Nephron (organoid): ENCODE data around the gene RBMS1.

Experiments used
- H3K27ac Mint-ChIP-seq, 3 experiments: 2 replicates each; pipeline ENCODE4 v1.8.0; 2020; ENCODE audit warnings: mixed read lengths in 3 of 3, mild to moderate bottlenecking in 2 of 3, moderate library complexity in 1 of 3
- H3K27me3 Mint-ChIP-seq: 2 replicates; pipeline ENCODE4 v1.8.0; 2021; ENCODE audit warnings: low read depth, mild to moderate bottlenecking, moderate library complexity, mixed read lengths
- H3K36me3 Mint-ChIP-seq: 2 replicates; pipeline ENCODE4 v1.8.0; 2020; ENCODE audit warnings: low read depth, mixed read lengths
- H3K4me1 Mint-ChIP-seq: 2 replicates; pipeline ENCODE4 v1.8.0; 2020; ENCODE audit warnings: mixed read lengths
- H3K4me3 Mint-ChIP-seq, 3 experiments: 2 replicates each; pipeline ENCODE4 v1.8.0; 2020; ENCODE audit warnings: mild to moderate bottlenecking in 3 of 3, mixed read lengths in 3 of 3, moderate library complexity in 2 of 3
- H3K9me3 Mint-ChIP-seq: 2 replicates; pipeline ENCODE4 v1.8.0; 2020; ENCODE audit warnings: mixed read lengths
- CTCF ChIP-seq, 3 experiments: fragments of 200-600 bp; sonication (generic); IDR thresholded peaks; one replicate each; pipeline ENCODE4 v1.5.0; 2021; ENCODE audit warnings: antibody characterized with exemption in 3 of 3; ENCODE audit not compliant: unreplicated experiment in 3 of 3

Gene RBMS1

DNA sequence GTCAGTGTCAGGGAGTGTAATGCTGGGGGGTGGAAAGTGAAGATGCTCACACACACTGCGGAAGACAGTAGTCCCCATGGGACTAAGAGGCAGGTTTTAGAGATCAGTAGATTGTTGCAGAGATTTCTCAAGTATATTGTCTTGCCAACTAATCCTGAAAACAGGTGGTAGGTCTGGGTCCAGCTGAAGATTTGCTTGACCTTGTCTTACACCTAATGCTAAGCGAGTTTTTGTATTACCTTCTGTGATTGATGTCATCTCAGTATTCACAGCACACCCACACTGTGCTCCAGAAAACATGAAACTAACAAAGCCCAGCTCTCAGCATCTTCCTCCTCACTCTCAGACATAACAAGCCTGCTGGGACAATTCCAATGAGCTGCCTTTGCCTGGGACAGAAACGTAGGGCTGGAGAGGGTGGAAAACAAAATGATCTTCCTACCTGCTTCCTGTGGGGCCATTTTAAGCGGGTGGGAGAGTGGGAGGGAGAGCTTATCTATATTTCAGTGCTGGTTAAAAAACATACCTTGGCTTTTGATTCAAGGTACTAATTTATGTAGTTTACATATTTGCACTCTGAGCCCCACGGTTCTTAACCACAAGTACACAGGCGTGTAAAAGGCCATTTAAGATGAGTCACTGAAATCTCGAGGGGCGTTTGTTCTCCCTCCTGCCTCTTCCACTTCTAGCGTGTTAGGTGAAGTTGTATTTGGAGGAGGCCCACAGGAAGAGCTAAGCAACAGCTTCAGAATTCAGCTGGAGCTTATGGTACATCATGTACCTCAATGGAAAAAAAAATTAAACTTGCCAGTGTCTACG, 23.1 kb upstream of the RBMS1 start:
- H3K36me3 Mint-ChIP-seq = no peaks in the 10 kb centered on the region
- no peaks in the 10 kb centered on the region for H3K27me3 Mint-ChIP-seq
- H3K9me3 Mint-ChIP-seq = no peaks in the 10 kb centered on the region
- no peak for TF ChIP-seq CTCF (IDR thresholded peaks at IDR 0.05; ENCODE audit: unreplicated experiment in 3 of 3)
- H3K4me3 Mint-ChIP-seq = no peak overlapping the region
- H3K27ac Mint-ChIP-seq = peak overlapping the region in 1 of 3 experiments; percentile 5
- H3K4me1 Mint-ChIP-seq = no peaks in the 10 kb centered on the region

DNA sequence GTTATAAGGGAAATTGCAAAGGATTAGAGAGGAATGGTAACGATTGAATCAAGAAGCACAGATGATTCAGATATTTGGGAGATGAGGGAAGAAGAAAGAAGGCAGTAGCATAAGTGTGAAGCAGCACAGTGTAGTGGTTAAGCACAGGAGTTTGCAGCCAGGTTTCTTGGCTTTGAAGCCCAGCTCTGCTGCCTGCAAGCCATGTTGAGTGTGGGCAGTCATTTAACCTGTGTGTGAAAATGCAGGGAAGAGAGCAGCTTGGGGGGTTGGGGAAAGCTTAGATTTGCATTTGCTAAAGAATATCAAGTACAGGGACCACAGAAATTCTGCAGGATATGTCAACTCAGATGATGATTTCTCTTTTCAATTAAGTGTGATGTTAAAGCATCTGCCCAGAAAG, 21.5 kb upstream of the RBMS1 start:
- Mint-ChIP-seq H3K36me3 (no peaks in the 10 kb centered on the region), H3K27me3 (no peaks in the 10 kb centered on the region), H3K9me3 (no peaks in the 10 kb centered on the region), H3K4me1 (no peaks in the 10 kb centered on the region), H3K4me3 (no peak overlapping the region), H3K27ac (no peak overlapping the region)
- no peak for TF ChIP-seq CTCF (IDR thresholded peaks at IDR 0.05; ENCODE audit: unreplicated experiment in 3 of 3)

DNA sequence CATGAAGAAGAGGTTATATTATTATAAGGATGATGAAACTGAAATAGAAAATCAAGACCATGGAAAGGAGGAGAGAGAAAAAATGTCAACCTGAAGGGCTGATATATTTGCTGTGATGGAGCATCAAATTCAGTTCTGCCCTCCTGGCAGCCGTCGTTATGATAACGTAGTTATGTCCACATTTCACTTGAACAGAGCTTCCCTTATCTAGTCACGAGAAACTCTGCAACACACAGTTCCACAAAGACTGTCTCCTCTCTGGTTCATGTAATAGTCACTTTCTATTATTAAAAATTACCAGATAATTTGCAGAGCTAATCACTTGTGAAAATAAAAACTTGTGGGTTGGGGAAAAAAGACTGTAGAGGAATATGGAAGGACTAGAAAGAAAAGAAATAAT, 19.5 kb upstream of the RBMS1 start:
- Mint-ChIP-seq H3K9me3 (no peaks in the 10 kb centered on the region), H3K4me1 (no peaks in the 10 kb centered on the region), H3K27ac (peak overlapping the region in 1 of 3 experiments; percentile 19), H3K4me3 (no peak overlapping the region), H3K36me3 (no peaks in the 10 kb centered on the region), H3K27me3 (no peaks in the 10 kb centered on the region)
- TF ChIP-seq CTCF (IDR thresholded peaks at IDR 0.05; ENCODE audit: unreplicated experiment in 3 of 3) = no peak

- no peaks in the 10 kb centered on the region for H3K9me3 Mint-ChIP-seq
- H3K4me1 Mint-ChIP-seq = no peaks in the 10 kb centered on the region
- no peaks in the 10 kb centered on the region for H3K36me3 Mint-ChIP-seq
- no peak overlapping the region for H3K4me3 Mint-ChIP-seq
- no peak overlapping the region for H3K27ac Mint-ChIP-seq
- TF ChIP-seq CTCF (IDR thresholded peaks at IDR 0.05; ENCODE audit: unreplicated experiment in 3 of 3) = no peak
- H3K27me3 Mint-ChIP-seq = no peaks in the 10 kb centered on the region
These were observed 18.9 kb upstream of the RBMS1 start for GRCh38 chr2:160512491-160512890.

DNA sequence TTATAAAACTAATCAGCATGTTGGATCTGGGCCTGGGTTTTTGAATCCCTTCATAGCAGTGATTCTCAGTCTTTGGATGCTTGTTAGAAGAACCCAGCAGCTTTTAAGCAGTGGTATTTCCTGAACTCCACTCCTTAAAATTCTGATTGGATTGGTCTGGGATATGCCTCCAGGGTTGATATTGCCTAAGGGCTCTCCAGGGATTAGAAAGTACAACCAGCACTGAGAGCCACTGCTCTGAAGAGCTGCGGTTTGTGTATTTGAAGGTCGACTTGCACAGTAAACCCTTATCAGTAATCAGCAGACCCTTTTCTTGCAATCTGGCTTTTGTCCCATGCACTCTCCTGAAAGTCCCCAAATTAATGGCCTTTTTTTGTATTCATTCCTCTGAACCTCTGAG, 17.0 kb upstream of the RBMS1 start:
- no peaks in the 10 kb centered on the region for H3K4me1 Mint-ChIP-seq
- H3K36me3 Mint-ChIP-seq = no peaks in the 10 kb centered on the region
- H3K9me3 Mint-ChIP-seq = no peaks in the 10 kb centered on the region
- no peaks in the 10 kb centered on the region for H3K27me3 Mint-ChIP-seq
- H3K27ac Mint-ChIP-seq = no peak overlapping the region
- no peak for TF ChIP-seq CTCF (IDR thresholded peaks at IDR 0.05; ENCODE audit: unreplicated experiment in 3 of 3)
- no peak overlapping the region for H3K4me3 Mint-ChIP-seq

GRCh38 chr2:160509016-160509415, 15.4 kb upstream of the RBMS1 start:
- Mint-ChIP-seq H3K27ac (no peak overlapping the region), H3K4me3 (no peak overlapping the region), H3K4me1 (peaks cover 4% of the 10 kb centered on the region), H3K9me3 (no peaks in the 10 kb centered on the region), H3K36me3 (no peaks in the 10 kb centered on the region), H3K27me3 (no peaks in the 10 kb centered on the region)
- no peak for TF ChIP-seq CTCF (IDR thresholded peaks at IDR 0.05; ENCODE audit: unreplicated experiment in 3 of 3)
